Measurements from ENCODE around the gene AK2.

Gene AK2

GRCh38 chr1:33080373-33080772 lies 43.7 kb upstream of the AK2 start:
- Histone ChIP-seq H3K36me3 (ENCODE audit: control insufficient read depth in 2 of 2, insufficient read depth in 1 of 2, low read length in 2 of 2) (peaks cover 0 to 9% of the 10 kb centered on the region in 2 experiments; a peak in 1 of 3 replicates), H3K4me1 (ENCODE audit: control insufficient read depth, insufficient read depth, low read length) (no peaks in the 10 kb centered on the region), H3K4me3 (ENCODE audit: low read depth, low read length) (peak overlapping the region; percentile 69), H3K27ac (ENCODE audit: extremely low read depth, low read depth, low read length) (no peak overlapping the region), H3K9me3 (ENCODE audit: control insufficient read depth, insufficient read depth, low read depth, low read length) (no peaks in the 10 kb centered on the region)
- POLR2A ChIA-PET = interaction anchor here (0.6 to 2.3 kb wide), 16 partner anchors 9 to 686 kb away, joined by 3 to 13 read pairs (median 4); partner anchors contain the start of genes BSDC1 and RNF19B
- CTCF ChIA-PET = interaction anchor here (0.6 to 2.9 kb wide), 5 partner anchors 15 to 204 kb away, joined by 3 to 10 read pairs (median 3); no protein-coding TSS in a partner anchor
- TF ChIP-seq ZNF112 (tag by site-specific recombination; IDR thresholded peaks at IDR 0.05) = no peak
- TF ChIP-seq, protein P1, sequence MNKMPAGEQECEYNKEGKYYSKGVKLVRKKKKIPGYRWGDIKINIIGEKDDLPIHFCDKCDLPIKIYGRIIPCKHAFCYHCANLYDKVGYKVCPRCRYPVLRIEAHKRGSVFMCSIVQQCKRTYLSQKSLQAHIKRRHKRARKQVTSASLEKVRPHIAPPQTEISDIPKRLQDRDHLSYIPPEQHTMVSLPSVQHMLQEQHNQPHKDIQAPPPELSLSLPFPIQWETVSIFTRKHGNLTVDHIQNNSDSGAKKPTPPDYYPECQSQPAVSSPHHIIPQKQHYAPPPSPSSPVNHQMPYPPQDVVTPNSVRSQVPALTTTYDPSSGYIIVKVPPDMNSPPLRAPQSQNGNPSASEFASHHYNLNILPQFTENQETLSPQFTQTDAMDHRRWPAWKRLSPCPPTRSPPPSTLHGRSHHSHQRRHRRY (tag by site-specific recombination; IDR thresholded peaks at IDR 0.05) = no peak
- no peak for TF ChIP-seq TRIM28 (IDR thresholded peaks at IDR 0.05; ENCODE audit: borderline replicate concordance, low read length)

DNA sequence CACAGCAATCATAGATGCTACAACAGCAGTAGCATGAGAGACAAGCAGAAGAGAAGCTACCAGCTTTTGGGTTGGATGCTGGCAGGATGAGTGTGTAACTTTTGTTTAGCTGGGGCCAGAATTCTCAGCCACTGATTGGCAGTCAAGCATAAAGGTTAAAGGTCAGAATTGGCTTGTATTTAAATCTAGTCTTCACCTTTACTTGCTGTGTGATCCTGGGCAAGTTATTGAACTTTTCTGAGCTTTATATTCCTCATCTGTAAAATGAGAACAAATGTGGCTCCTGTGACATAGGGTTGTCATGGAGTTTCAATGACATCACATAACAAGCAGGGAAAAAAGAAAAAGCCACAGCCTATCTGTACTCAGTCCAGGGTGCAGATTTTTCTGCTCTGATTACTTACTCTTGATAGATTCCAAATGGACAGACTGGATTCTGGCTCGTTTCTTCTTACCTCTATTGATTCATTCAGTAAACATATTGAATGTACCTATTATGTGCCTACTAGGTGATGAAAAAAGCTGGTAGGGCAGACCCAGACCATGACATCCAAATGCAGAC lies 41.4 kb upstream of the AK2 start:
- CTCF ChIA-PET = interaction anchor here (0.9 to 2.9 kb wide), 5 partner anchors 8 to 141 kb away, joined by 3 to 10 read pairs (median 3); no protein-coding TSS in a partner anchor

GRCh38 chr1:33074193-33074945 lies 37.7 kb upstream of the AK2 start:
- POLR2A ChIA-PET = no interaction called here
- H3K4me1 ChIP-seq (ENCODE audit: control insufficient read depth, insufficient read depth, low read length) = no peaks in the 10 kb centered on the region
- TF ChIP-seq YY2 (tag by site-specific recombination; IDR thresholded peaks at IDR 0.05) = no peak
- TF ChIP-seq, protein P2, sequence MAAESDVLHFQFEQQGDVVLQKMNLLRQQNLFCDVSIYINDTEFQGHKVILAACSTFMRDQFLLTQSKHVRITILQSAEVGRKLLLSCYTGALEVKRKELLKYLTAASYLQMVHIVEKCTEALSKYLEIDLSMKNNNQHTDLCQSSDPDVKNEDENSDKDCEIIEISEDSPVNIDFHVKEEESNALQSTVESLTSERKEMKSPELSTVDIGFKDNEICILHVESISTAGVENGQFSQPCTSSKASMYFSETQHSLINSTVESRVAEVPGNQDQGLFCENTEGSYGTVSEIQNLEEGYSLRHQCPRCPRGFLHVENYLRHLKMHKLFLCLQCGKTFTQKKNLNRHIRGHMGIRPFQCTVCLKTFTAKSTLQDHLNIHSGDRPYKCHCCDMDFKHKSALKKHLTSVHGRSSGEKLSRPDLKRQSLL (tag by site-specific recombination; IDR thresholded peaks at IDR 0.05) = no peak
- TF ChIP-seq ZNF404 (tag by site-specific recombination; IDR thresholded peaks at IDR 0.05) = no peak
- TF ChIP-seq ZNF362 (tag by site-specific recombination; IDR thresholded peaks at IDR 0.05) = no peak
- TF ChIP-seq ZNF169 (tag by site-specific recombination; IDR thresholded peaks at IDR 0.05) = no peak
- TF ChIP-seq ZFHX2 (tag by site-specific recombination; conservative IDR thresholded peaks at IDR 0.05) = no peak
- TF ChIP-seq SCRT2 (tag by site-specific recombination; IDR thresholded peaks at IDR 0.05) = no peak
- no peak for TF ChIP-seq SP7 (tag by site-specific recombination; IDR thresholded peaks at IDR 0.05)
- TF ChIP-seq ZBTB21 (tag by site-specific recombination; IDR thresholded peaks at IDR 0.05) = no peak
- TF ChIP-seq ZNF571 (tag by site-specific recombination; IDR thresholded peaks at IDR 0.05) = no peak
- TF ChIP-seq ZNF560 (tag by site-specific recombination; IDR thresholded peaks at IDR 0.05; ENCODE audit: borderline replicate concordance) = no peak
- no peak for TF ChIP-seq ZNF521 (tag by site-specific recombination; IDR thresholded peaks at IDR 0.05)

More for the DNA sequence above, 41.4 kb upstream of the AK2 start:
- H3K4me3 ChIP-seq (ENCODE audit: low read depth, low read length) = no peak overlapping the region
- H3K4me1 ChIP-seq (ENCODE audit: control insufficient read depth, insufficient read depth, low read length) = no peaks in the 10 kb centered on the region
- H3K9me3 ChIP-seq (ENCODE audit: control insufficient read depth, insufficient read depth, low read depth, low read length) = no peaks in the 10 kb centered on the region
- no peaks in the 10 kb centered on the region for H3K36me3 ChIP-seq (ENCODE audit: control insufficient read depth in 2 of 2, insufficient read depth in 1 of 2, low read length in 2 of 2)
- POLR2A ChIA-PET = no interaction called here
- no peak overlapping the region for H3K27ac ChIP-seq (ENCODE audit: extremely low read depth, low read depth, low read length)
- TF ChIP-seq, protein P3, sequence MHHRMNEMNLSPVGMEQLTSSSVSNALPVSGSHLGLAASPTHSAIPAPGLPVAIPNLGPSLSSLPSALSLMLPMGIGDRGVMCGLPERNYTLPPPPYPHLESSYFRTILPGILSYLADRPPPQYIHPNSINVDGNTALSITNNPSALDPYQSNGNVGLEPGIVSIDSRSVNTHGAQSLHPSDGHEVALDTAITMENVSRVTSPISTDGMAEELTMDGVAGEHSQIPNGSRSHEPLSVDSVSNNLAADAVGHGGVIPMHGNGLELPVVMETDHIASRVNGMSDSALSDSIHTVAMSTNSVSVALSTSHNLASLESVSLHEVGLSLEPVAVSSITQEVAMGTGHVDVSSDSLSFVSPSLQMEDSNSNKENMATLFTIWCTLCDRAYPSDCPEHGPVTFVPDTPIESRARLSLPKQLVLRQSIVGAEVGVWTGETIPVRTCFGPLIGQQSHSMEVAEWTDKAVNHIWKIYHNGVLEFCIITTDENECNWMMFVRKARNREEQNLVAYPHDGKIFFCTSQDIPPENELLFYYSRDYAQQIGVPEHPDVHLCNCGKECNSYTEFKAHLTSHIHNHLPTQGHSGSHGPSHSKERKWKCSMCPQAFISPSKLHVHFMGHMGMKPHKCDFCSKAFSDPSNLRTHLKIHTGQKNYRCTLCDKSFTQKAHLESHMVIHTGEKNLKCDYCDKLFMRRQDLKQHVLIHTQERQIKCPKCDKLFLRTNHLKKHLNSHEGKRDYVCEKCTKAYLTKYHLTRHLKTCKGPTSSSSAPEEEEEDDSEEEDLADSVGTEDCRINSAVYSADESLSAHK (tag by site-specific recombination; IDR thresholded peaks at IDR 0.05) = no peak
- TF ChIP-seq FEZF1 (tag by site-specific recombination; IDR thresholded peaks at IDR 0.05) (no peak), ZNF37A (tag by site-specific recombination; IDR thresholded peaks at IDR 0.05) (no peak)
- TF ChIP-seq, protein P4, sequence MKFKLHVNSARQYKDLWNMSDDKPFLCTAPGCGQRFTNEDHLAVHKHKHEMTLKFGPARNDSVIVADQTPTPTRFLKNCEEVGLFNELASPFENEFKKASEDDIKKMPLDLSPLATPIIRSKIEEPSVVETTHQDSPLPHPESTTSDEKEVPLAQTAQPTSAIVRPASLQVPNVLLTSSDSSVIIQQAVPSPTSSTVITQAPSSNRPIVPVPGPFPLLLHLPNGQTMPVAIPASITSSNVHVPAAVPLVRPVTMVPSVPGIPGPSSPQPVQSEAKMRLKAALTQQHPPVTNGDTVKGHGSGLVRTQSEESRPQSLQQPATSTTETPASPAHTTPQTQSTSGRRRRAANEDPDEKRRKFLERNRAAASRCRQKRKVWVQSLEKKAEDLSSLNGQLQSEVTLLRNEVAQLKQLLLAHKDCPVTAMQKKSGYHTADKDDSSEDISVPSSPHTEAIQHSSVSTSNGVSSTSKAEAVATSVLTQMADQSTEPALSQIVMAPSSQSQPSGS (tag by site-specific recombination; IDR thresholded peaks at IDR 0.05; ENCODE audit: low read depth) = peak; percentile 9; the same call in 1 of the 2 replicates

More at GRCh38 chr1:33074193-33074945, 37.7 kb upstream of the AK2 start:
- Histone ChIP-seq H3K9me3 (ENCODE audit: control insufficient read depth, insufficient read depth, low read depth, low read length) (no peaks in the 10 kb centered on the region), H3K4me3 (ENCODE audit: low read depth, low read length) (no peak overlapping the region), H3K36me3 (ENCODE audit: control insufficient read depth in 2 of 2, insufficient read depth in 1 of 2, low read length in 2 of 2) (no peaks in the 10 kb centered on the region), H3K27ac (ENCODE audit: extremely low read depth, low read depth, low read length) (no peak overlapping the region)
- CTCF ChIA-PET = interaction anchor here (0.6 to 2.5 kb wide), 5 partner anchors 12 to 1804 kb away, joined by 3 to 9 read pairs (median 3); no protein-coding TSS in a partner anchor

Data from HEK293 (cell line).